K562 (cell line): Measurements from ENCODE around the gene SLC30A10. TPM values are rescaled to one million over a fixed set of nuclear protein-coding genes. Genes with fewer than 3 reads are reported as not detected.
A peak's percentile ranks its signal among the peaks of the same experiment; 100 is the strongest.

Experiments used
- ARID4B ChIP-seq: sonication (generic); formaldehyde crosslinking; IDR thresholded peaks from 2 replicates; pipeline ENCODE4 v1.8.0; 2022; ENCODE audit warnings: mild to moderate bottlenecking, missing genetic modification reagents
- CEBPZ ChIP-seq: fragments of 150-350 bp; IDR thresholded peaks from 2 replicates; pipeline ENCODE4 v1.6.1; 2014; ENCODE audit warnings: low read depth, mild to moderate bottlenecking, low read length, borderline replicate concordance
- CUX1 ChIP-seq: fragments of 200-800 bp; sonication (Bioruptor generic); IDR thresholded peaks from 2 replicates; pipeline ENCODE4 v1.6.1; 2016; ENCODE audit warnings: missing genetic modification characterization, missing compliant biosample characterization
- CXXC5 ChIP-seq: fragments of 250-450 bp; sonication (Bioruptor Pico); IDR thresholded peaks from 2 replicates; pipeline ENCODE4 v1.8.0; 2022; ENCODE audit warnings: inconsistent platforms, mild to moderate bottlenecking, moderate library complexity
- RFX1 ChIP-seq: fragments of 450-650 bp; IDR thresholded peaks from 2 replicates; pipeline ENCODE4 v1.6.1; 2016; ENCODE audit warnings: mild to moderate bottlenecking, moderate library complexity
- RNF2 ChIP-seq: sonication (generic); IDR thresholded peaks from 2 replicates; pipeline ENCODE4 v1.6.1; 2016
- TFE3 ChIP-seq: fragments of 450-650 bp; formaldehyde crosslinking; IDR thresholded peaks from 2 replicates; pipeline ENCODE4 v1.4.0; 2020; ENCODE audit warnings: mild to moderate bottlenecking, mixed read lengths
- ZNF445 ChIP-seq: fragments of 250-450 bp; sonication (Bioruptor Pico); IDR thresholded peaks from 2 replicates; pipeline ENCODE4 v1.4.0; 2020; ENCODE audit warnings: low read depth, mild to moderate bottlenecking, moderate library complexity
- polyA plus RNA-seq, 8 experiments: library from polyadenylated mRNA; depleted of rRNA in 4 of 8; stranded (reverse) in 5 of 8; unstranded in 3 of 8; fragments of >200 nt; fragmentation: Nextera tagmentation in 2 of 8; fragmentation: Illumina TruSeq in 1 of 8; extraction: Ambion mirVana in 2 of 8; extraction: Trizol in 1 of 8; gene quantifications; 2 replicates each; pipeline versions ENCODE4 v1.2.1 to v1.2.3, GENCODE V29; 2011 to 2014; ENCODE audit warnings: inconsistent platforms in 1 of 8, missing spikeins in 1 of 8
- total RNA-seq, 7 experiments: library from RNA; depleted of rRNA in 6 of 7; stranded (reverse); fragments of >200 nt in 6 of 7; fragmentation: Illumina TruSeq in 2 of 7; extraction: Trizol in 2 of 7; gene quantifications; 2 replicates each; pipeline versions ENCODE4 v1.2.1 to v1.2.3, GENCODE V29; 2011 to 2021; ENCODE audit warnings: low replicate concordance in 1 of 7
- TF ChIP-seq, protein P1 (sequence below): sonication (generic); formaldehyde crosslinking; IDR thresholded peaks from 2 replicates; pipeline ENCODE4 v1.8.0; 2022; ENCODE audit warnings: mild to moderate bottlenecking, missing genetic modification reagents

The SLC30A10 gene
- total and polyA plus RNA-seq, 9 of the 15 experiments (the other 6 are each of a cell fraction or from before 2014, with no cell fraction given), result 2.6 to 11.3 (median 7.1) TPM

DNA sequence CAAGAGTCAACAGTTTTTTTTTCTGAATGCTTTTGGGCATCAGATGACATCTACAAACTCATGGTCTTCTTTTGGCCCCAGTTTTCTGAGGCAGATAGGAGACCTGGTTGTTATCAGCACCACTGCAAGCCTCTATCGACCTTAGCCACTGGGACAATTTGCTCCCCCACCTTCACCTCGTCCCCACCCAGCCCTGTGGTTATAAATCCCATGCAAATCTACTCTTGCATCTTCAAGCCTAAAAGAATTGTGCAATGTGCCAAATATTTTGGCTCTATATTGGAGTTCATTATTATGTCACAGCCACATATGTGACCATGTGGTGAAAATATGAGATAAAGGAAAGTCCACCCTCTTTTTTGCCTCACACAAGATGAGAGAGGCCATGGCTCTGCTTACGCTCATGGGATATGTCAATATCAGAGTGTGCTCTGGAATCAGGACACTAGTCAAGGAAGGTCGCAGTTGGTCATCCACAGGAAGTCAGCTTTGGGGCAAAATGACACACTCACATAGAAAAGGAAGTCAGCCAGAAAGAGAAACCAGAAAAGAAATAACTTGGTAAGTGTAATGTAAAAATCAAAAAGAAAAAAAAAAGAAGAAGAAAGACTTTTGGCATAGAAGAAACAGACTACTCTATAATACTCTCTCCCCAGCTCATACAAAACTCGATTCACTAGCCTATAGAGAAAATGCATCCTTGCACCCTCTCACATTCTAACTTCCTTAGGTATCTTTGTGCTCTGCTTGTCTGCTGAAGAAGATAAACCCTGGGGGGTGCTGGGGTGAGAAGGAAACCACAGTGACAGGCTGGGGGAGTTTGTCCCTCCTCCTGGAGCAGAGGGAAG, 21.2 kb downstream of the SLC30A10 start (continued):
- TF ChIP-seq TFE3 (CRISPR knock-in tag) (no peak), ARID4B (CRISPR knock-in tag) (0 out of 2 replicates have a peak, but pooled peaks have one; percentile 63), RNF2 (peak; percentile 85), CUX1 (CRISPR knock-in tag) (no peak), CXXC5 (peak; percentile 55), CEBPZ (no peak), RFX1 (no peak; the same call in 1 of the 2 replicates), ZNF445 (CRISPR knock-in tag) (no peak)
- TF ChIP-seq, protein P1, sequence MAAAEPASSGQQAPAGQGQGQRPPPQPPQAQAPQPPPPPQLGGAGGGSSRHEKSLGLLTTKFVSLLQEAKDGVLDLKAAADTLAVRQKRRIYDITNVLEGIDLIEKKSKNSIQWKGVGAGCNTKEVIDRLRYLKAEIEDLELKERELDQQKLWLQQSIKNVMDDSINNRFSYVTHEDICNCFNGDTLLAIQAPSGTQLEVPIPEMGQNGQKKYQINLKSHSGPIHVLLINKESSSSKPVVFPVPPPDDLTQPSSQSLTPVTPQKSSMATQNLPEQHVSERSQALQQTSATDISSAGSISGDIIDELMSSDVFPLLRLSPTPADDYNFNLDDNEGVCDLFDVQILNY (CRISPR knock-in tag), result no peak
